GM12801 (cell line): ENCODE data around the gene ITGA6.

ENCODE experiments used
- CTCF ChIP-seq: IDR thresholded peaks from one replicate; pipeline ENCODE4 v1.5.1; 2011; ENCODE audit warnings: control low read depth; ENCODE audit not compliant: insufficient read length; ENCODE audit errors: extremely low read depth

The ITGA6 gene

GRCh38 chr2:172442072-172442895 is 14.9 kb downstream of the ITGA6 start:
- TF ChIP-seq CTCF, result no peak

- no peak for TF ChIP-seq CTCF
Measured at GRCh38 chr2:172445851-172446250, 18.5 kb downstream of the ITGA6 start.

GRCh38 chr2:172446474-172447063 is 19.2 kb downstream of the ITGA6 start:
- TF ChIP-seq CTCF, result no peak

- TF ChIP-seq CTCF, result no peak
Measured at GRCh38 chr2:172447811-172448493, 20.6 kb downstream of the ITGA6 start.

- no peak for TF ChIP-seq CTCF
Measured at GRCh38 chr2:172448544-172449267, 21.3 kb downstream of the ITGA6 start.

GRCh38 chr2:172449911-172450550 is 22.6 kb downstream of the ITGA6 start:
- TF ChIP-seq CTCF, result no peak
